NCI-H2029 treated with DMSO at 0.1 percent for 48 hours (cell line): ENCODE data around the gene PRR5L.

Experiments used
- DNase-seq: peaks from one replicate; lab custom pipeline; 2025; lab: John Stamatoyannopoulos, UW

The PRR5L gene

GRCh38 chr11:36376888-36377758, 81.0 kb downstream of the PRR5L start:
- no peak for DNase-seq

GRCh38 chr11:36377759-36378564, 81.9 kb downstream of the PRR5L start:
- DNase-seq, result no peak

GRCh38 chr11:36379653-36380052, 83.6 kb downstream of the PRR5L start:
- DNase-seq, result no peak

DNA sequence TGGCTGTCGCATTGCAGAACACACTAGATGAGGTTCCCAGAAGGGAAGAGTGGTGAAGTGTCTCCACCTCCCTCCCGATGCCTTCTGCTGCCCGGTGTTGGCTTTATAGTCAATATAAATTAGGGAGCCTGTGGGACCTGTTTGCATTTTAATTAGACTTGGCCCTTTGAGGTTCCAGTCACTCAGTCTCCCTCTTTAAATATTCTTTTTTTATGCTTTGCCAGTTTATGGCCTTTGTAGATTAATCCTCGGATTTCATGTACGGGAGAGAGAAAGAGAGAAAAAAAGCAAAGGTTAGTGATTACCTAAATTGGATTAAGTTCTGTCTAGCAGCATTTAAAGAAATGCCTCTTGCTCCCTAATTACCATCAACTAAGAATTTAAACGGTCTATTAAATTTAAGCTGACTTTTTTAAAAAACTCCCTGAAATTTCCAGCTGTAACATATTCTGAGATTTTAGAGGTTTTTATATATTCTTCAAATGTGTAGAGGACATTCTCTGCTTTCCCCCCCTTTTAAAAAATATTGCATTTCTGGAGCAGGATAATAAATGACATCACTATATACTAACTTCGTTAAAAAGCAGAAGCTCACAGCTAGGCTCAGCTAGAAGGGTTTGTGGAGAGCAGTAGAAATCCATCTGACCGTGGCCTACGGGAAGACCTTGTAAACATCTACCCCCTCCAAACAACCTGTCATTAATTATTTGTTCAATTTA, 84.4 kb downstream of the PRR5L start:
- DNase-seq, result no peak

DNA sequence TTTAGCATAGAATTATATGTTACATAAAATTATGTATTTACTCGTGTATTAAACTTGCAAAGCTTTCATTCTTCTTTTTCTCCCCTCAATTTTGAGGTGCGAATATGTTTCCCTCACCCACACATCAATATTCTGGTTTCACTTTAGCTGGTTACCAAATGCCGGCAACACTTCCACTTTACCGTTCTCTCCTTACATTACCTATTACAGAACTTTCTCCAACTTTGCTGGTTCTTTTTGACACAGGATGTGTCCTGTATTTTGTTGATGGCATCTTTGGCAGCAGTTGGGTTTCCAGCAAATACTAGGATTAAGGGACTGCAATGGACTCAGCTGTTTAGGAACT, 84.9 kb downstream of the PRR5L start:
- no peak for DNase-seq

GRCh38 chr11:36383195-36383594, 87.1 kb downstream of the PRR5L start:
- DNase-seq, result no peak

GRCh38 chr11:36385121-36385970, 89.3 kb downstream of the PRR5L start:
- no peak for DNase-seq

GRCh38 chr11:36386411-36386810, 90.3 kb downstream of the PRR5L start:
- DNase-seq, result no peak

- DNase-seq, result no peak
Observed at GRCh38 chr11:36388071-36388470, 92.0 kb downstream of the PRR5L start.

- DNase-seq, result no peak
Observed at GRCh38 chr11:36388951-36389350, 92.9 kb downstream of the PRR5L start.

DNA sequence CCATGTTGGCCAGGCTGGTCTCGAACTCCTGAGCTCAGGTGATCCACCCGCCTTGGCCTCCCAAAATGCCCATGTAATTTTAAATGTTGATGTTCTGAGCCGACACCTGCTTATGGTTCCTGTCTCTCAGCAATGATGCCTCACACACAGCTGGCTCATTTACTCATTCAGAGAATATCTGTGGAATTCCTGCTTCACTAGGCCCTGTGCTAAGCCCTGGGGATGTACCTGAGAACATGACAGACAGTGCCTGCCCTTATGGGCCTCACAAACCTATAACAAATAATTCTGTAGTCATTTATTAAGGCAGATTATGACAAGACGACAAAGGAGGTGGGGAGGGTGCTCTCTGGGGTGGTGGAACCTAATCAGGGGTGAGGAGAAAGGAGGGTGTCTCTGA, 93.7 kb downstream of the PRR5L start:
- no peak for DNase-seq

GRCh38 chr11:36390963-36391471, 94.9 kb downstream of the PRR5L start:
- no peak for DNase-seq

DNA sequence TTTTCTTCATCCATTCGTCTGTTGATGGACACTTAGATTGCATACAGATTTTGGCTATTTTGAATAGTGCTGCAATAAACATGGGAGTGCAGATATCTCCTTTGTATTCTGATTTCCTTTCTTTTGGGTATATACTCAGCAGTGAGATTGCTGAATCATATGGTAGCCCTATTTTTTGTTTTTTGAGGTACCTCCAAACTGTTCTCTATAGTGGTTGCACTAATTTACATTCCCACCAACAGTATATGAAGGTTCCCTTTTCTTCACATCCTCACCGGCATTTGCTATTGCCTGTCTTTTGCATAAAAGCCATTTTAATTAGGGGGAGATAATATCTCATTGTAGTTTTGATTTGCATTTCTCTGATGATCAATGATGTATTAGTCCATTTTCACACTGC, 96.1 kb downstream of the PRR5L start:
- DNase-seq, result no peak

- no peak for DNase-seq
Observed at GRCh38 chr11:36394056-36394455, 98.0 kb downstream of the PRR5L start.

DNA sequence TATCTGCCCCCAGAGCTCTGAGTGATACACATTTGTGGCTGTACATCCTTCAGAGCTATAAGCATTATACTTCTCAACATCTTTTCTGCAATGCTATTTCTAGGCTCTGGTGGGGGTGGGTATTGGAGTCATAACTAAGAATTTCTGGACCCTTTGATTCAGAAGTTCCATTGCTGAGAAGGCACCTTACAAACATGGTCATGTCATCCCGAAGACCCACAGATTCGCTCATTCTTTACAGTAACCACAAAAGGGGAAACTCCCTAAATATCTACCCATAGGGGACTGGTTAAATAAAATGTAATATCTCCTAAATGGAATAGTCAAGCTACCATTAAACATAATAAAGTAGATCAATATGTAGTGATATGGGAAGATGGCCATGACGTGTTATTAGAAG, 98.8 kb downstream of the PRR5L start:
- DNase-seq, result no peak

DNA sequence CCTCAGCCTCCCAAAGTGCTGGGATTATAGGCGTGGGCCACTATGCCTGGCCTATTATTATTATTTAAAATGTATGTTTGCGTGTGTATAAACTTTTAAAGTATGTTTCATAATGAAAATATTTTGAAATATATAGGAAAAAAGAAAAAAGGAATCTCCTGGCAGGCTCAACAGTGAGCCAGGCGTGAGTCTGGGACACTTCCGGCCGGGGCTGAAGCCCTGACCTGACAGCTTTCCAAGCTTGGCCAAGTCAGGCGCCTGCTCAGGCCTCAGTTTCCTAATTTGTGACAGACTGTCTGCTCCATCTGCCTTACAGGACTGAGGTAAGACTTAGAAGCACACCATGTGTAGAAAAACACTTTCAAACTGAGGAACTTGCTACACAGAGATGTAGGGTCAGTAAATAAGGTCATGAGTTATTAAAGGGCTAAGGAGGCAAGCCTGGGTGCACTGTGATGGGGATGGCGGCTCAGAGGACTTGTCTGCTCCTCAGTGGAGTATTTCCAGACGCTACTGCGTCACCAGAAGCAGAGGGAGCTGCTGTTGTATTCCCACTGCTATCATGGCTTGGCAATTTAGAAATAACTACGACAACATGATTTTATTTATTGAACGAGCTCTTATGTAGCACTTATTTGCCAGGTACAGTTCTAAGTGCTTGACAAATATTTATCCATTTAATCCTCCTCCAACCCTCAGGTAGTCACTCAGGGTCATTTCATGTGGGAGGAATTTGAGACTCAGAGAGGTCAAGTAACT, 100.1 kb downstream of the PRR5L start:
- peak; percentile 95 for DNase-seq

GRCh38 chr11:36398231-36398953, 102.3 kb downstream of the PRR5L start:
- DNase-seq, result peak; percentile 45

DNA sequence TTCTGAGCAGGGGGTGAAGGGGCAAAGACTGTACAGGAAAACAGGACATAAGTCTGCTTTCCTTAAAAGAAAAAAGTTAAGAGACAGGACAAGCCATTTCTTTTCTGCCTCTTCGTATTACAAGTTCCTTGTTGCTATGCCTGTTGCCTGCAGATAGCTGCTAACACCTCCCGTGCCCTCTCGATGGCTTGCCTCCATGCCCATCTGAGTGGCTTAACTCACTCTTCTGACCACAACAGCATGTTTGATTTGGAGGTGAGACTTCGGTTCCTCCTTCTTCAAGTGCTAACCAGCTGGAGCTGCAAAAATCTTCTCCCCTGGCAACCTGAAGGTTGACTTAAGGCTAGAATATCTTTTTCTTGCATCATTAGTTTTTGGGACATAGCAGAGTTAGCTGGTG, 103.1 kb downstream of the PRR5L start:
- no peak for DNase-seq

DNA sequence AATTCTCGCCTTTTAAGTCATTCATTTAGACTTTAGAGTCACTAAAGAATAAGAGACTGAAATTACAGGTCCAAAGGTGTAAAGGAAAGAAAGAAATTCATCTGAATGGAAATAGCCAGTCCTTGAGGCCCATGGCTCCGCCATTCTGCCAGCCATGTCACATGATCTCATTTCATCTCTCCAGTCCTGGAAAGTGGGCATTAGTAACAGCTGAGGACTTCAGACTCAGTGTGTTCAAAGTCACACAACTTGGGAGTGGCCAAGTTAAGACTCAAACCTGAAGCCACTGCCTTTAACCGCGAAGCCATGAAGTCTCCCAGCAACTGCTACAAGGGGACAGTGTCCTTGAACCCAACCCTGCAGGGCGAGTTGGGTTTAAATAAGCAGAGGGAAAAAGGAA, 103.7 kb downstream of the PRR5L start:
- DNase-seq, result no peak
